Right lobe of liver (tissue), 6 donors: ENCODE measurements around the gene SLC17A3. TPM values are rescaled to one million over a fixed set of nuclear protein-coding genes. Genes with fewer than 3 reads are reported as not detected.

ENCODE experiments used
- ATAC-seq, 4 donors: fragments of 200-7000 bp; cut with Tn5 transposase; one replicate each; pipeline ENCODE4 v1.9.1; 2020; ENCODE audit warnings: mild to moderate bottlenecking in 4 of 4, moderate library complexity in 4 of 4
- DNase-seq, 3 donors: peaks; one replicate each; pipeline ENCODE4 v3.0.0-alpha.2; 2020
- H3K27ac ChIP-seq, 3 donors: fragments of 200-600 bp; one replicate each; pipeline ENCODE4 v1.8.0; 2022
- H3K27me3 ChIP-seq, 2 donors: fragments of 200-600 bp; one replicate each; pipeline ENCODE4 v1.8.0; 2022
- H3K36me3 ChIP-seq, 4 donors: fragments of 200-600 bp; sonication (generic) in 1 of 4; one replicate each; pipeline versions ENCODE4 v1.5.1 to v1.8.0; 2017 to 2022; ENCODE audit warnings: control low read depth in 1 of 4
- H3K4me1 ChIP-seq, 4 donors: fragments of 200-600 bp; sonication (generic) in 1 of 4; one replicate each; pipeline versions ENCODE4 v1.5.1 to v1.8.0; 2017 to 2022; ENCODE audit warnings: control low read depth in 1 of 4
- H3K4me3 ChIP-seq, 3 donors: fragments of 200-600 bp; one replicate each; pipeline ENCODE4 v1.8.0; 2022
- H3K9me3 ChIP-seq, 4 donors: fragments of 200-600 bp; sonication (generic) in 1 of 4; one replicate each; pipeline versions ENCODE4 v1.5.1 to v1.8.0; 2017 to 2022; ENCODE audit warnings: control low read depth in 1 of 4
- CTCF ChIP-seq, 4 donors: fragments of 200-600 bp in 3 of 4; fragments of 450-650 bp in 1 of 4; IDR thresholded peaks; one replicate each; pipeline versions ENCODE4 v1.5.1 to v1.8.0; 2016 to 2022; ENCODE audit warnings: antibody characterized with exemption in 4 of 4, mild to moderate bottlenecking in 2 of 4
- POLR2A ChIP-seq: fragments of 450-650 bp; IDR thresholded peaks from one replicate; pipeline ENCODE4 v1.6.1; 2017; ENCODE audit warnings: antibody characterized with exemption, mild to moderate bottlenecking
- WGBS: methylation state at CpG from one replicate; pipeline ENCODE4 v1.1.6; 2018; ENCODE audit warnings: low coverage, low lambda C conversion rate; ENCODE audit not compliant: insufficient coverage; ENCODE audit errors: missing lambda C conversion rate; 5-methylcytosine and 5-hydroxymethylcytosine counted together
- intact Hi-C, 2 donors: fragments of 100-400 bp; cut with DNase I; formaldehyde crosslinking; loops; one replicate each; pipeline versions ENCODE4 v1.11.2 to v1.14.1; 2022
- total RNA-seq, 6 experiments: library from RNA; depleted of rRNA in 2 of 6; stranded (reverse); fragments of >200 nt in 2 of 6; fragmentation: NEBNext Ultra II Directional in 3 of 6; extraction: Animal tissue kit (Norgen Biotek cat#: 25700) in 3 of 6; gene quantifications; one replicate each; pipeline versions ENCODE4 v1.1.0 to v1.2.4, GENCODE V29; 2016 to 2023
- donor health status: DM: no; HTN: yes; CAD: no.
- donor health status: DM: no; HTN: no; CAD: no.
- donor health status: DM: no; HTN: no; CAD: no.
- donor health status: DM: no; HTN: yes; CAD: no.
- donor health status: DM: no; HTN: yes; CAD: no.

Gene SLC17A3
- total RNA-seq, 6 experiments from 2014 or later = 9.5 to 31.4 (median 20.8) TPM

- ATAC-seq (no peak), DNase-seq (no peak)
- intact Hi-C loops = no loop called here
- TF ChIP-seq CTCF (IDR thresholded peaks at IDR 0.05) (no peak), POLR2A (no peak)
- Histone ChIP-seq H3K4me3 (no peak overlapping the region), H3K27me3 (no peaks in the 10 kb centered on the region), H3K36me3 (peaks cover 0 to 29% (median 10%) of the 10 kb centered on the region in 4 donors), H3K4me1 (peaks cover 0 to 37% (median 10%) of the 10 kb centered on the region in 4 donors), H3K27ac (peak overlapping the region in 1 of 3 donors; percentile 46), H3K9me3 (no peaks in the 10 kb centered on the region)
- WGBS = 39% methylated on average over 4 of the region's 4 CpGs
These were observed 37.3 kb upstream of the SLC17A3 start for GRCh38 chr6:25911351-25911750.

GRCh38 chr6:25907475-25908014 lies 33.5 kb upstream of the SLC17A3 start:
- DNase-seq = no peak
- Histone ChIP-seq H3K4me3 (no peak overlapping the region), H3K9me3 (no peaks in the 10 kb centered on the region), H3K4me1 (peaks cover 0 to 50% (median 19%) of the 10 kb centered on the region in 4 donors), H3K36me3 (peaks cover 0 to 5% (median 3%) of the 10 kb centered on the region in 4 donors), H3K27ac (peak overlapping the region; percentile 35 to 61 (median 59)), H3K27me3 (no peaks in the 10 kb centered on the region)
- intact Hi-C loops = no loop called here
- TF ChIP-seq CTCF (IDR thresholded peaks at IDR 0.05) (no peak), POLR2A (no peak)
- peak; percentile 67 to 88 (median 83) for ATAC-seq
- 33% methylated on average over 1 of the region's 1 CpG for WGBS

- Histone ChIP-seq H3K36me3 (no peaks in the 10 kb centered on the region), H3K4me3 (no peak overlapping the region), H3K27me3 (no peaks in the 10 kb centered on the region), H3K4me1 (peaks cover 0 to 65% (median 28%) of the 10 kb centered on the region in 4 donors), H3K9me3 (no peaks in the 10 kb centered on the region), H3K27ac (peak overlapping the region; percentile 2 to 62 (median 48))
- 29% methylated on average over 4 of the region's 4 CpGs for WGBS
- intact Hi-C loops = no loop called here
- ATAC-seq = peak; percentile 36 to 71 (median 58)
- peak in 1 of 3 donors; percentile 51 for DNase-seq
- TF ChIP-seq POLR2A (no peak), CTCF (IDR thresholded peaks at IDR 0.05) (no peak)
These were observed 29.5 kb upstream of the SLC17A3 start for GRCh38 chr6:25903467-25904099.

GRCh38 chr6:25902071-25902470 lies 28.0 kb upstream of the SLC17A3 start:
- H3K36me3 ChIP-seq = no peaks in the 10 kb centered on the region
- no peak overlapping the region for H3K27ac ChIP-seq
- no peaks in the 10 kb centered on the region for H3K27me3 ChIP-seq
- ATAC-seq = no peak
- no peak for TF ChIP-seq CTCF (IDR thresholded peaks at IDR 0.05)
- intact Hi-C loops = no loop called here
- no peak for DNase-seq
- 100% methylated on average over 1 of the region's 1 CpG for WGBS
- no peaks in the 10 kb centered on the region for H3K9me3 ChIP-seq
- peaks cover 0 to 56% (median 24%) of the 10 kb centered on the region in 4 donors for H3K4me1 ChIP-seq
- no peak overlapping the region for H3K4me3 ChIP-seq
